NCI-H524 (cell line): ENCODE measurements around the gene CCNY.
"Not testable (repeated sequence)": the region's sequence is repeated elsewhere in the genome, so short reads cannot be mapped to it uniquely, and the experiment has no call there.

ENCODE experiments used
- DNase-seq, 2 experiments: peaks; one replicate each; lab custom pipeline; 2025; lab: John Stamatoyannopoulos, UW

The CCNY gene

DNA sequence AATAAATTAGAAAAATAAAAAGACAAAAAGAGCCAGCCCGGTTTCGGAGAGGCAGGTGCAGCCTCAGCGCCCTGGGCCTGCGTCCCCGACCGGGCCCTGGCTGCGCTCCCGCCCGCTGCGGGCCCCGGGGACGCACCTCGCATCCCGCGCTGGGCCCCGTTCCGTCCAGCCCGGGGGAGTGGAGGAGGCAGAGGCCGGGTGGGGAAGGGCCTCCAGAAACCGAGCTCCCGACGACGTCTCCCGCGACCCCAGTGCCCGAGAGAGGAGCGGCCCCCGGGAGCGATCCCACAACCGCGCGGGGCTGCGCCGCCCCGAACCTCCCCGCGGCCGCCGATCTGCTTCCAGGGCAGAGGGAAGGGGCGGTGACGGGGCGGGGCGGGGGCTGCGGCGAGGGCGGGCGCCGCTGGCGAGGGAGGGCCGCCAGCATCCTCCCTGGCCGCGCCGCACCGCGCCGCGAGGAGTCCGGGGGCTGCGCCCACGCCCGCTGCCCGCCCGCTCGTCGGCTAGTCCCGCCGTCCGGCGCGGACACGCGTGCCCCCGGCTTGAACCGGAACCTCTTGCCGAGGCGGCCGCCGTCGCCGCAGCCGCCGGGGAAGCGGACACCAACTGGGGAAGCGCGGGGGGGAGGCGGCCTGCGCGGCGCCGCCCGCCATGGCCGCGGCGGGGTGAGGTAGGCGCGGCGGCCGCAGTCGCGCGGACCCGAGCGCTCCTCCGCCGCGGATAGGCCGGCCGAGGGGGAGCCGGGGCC lies at the start of gene CCNY:
Gene CCNY, plus strand, starts transcription at position 426 of the 748 bp plus-strand sequence. CDS start 545 bp downstream, outside the sequence.
- DNase-seq: peak in 1 of 2 experiments; percentile 19

DNA sequence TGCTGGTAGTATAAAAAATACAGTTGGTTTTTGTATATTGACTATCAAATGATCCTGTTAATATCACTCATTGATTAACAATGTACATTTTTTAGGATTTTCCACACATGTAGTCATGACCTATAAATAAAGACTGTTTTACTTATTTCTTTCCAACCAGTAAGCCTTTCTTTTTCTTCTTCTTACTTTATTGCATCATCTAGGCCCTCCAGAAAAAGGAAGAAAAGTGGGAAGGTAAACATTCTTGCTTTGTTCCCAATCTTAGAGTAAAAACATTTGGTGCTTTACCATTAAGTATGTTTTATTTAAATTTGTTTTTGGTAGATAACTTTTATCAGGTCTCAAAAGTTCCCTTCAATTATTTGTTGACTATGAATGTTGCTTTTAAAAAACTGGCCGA lies 47.1 kb upstream of the CCNY start:
- DNase-seq: no peak

DNA sequence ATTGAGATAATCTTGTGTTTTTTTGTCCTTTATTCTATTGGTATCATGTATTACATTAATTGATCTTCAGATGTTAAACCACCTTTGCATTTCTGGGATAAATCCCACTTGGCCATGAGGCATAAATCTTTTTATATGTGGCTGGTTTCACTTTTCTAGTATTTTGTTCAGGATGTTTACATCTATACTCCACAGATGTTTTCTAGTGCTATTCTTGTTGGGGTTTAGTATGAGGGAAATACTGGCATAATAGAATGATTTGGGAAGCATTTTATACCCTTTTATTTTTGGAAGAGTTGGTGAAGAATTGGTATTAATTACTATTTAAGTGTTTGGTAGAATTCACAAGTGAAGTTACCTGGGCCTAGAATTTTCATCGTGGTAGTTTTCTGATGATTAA lies 41.8 kb upstream of the CCNY start:
- no peak for DNase-seq

DNA sequence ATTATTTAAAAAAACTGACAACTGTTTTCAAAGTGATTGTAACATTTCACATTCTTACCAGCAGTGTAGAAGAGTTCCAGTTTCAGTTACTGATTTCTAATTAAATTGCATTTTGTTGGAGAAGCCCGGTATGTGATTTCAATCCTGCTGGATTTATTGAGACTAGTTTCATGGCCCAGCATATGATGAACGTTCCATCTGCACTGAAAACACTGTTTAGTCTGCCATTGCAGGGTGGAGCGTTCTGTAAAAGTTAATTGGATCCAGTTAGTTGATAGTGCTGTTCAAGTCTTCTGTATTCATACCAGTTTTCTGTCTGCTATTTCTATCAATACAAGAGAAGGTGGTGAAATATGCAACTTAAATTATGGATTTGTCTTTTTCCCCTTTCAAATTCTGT lies 37.3 kb upstream of the CCNY start:
- no peak for DNase-seq

DNA sequence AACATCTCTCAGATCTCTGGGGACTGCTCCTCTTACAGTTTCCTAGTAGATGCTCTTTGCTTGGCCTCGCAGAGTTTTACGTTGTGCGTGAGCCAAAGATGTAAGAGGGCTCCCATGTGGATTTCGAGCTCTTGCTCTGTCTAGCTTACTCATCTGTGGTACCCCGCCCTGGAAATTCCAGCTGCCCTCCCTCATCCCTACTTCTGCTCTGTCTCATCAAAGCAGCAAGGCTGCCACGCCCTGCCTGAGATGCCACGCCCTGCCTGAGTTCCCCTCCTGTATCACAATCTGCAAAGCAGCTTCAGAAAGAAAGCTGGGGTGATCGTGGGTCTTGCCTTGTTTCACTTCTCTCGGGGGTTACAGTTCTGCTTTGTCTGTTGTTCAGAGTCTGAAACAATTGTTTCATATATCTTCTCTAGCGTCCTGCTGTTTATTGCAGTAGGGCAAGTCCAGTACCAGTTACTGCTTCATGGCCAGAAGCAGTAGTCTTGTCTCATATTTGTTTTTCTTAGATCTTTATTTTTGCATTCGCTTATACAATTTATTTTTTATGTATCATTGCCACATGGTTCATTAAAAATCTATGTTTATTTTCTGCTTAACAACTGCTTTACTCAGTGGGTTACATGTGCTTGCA lies 36.1 kb upstream of the CCNY start:
- peak in 1 of 2 experiments; percentile 12 for DNase-seq

DNA sequence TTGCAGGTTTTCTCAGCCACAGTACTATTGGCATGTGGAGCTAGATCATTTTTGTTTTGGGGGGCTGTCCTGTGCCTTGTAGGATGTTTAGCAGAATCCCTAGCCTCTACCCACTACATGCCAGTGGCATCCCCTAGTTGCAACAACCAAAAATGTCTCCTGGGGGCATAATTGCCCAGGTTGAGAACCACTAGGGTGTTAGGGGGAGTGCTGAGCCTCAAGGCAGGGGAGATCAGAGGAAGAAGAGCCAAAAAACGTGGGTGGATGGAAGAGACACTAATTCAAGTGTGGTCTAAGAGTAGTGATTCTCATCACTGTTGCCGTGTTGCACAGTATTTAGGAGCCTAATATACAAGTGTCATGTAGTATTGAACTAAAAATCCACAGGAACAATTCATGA lies 31.7 kb upstream of the CCNY start:
- DNase-seq: no peak

DNA sequence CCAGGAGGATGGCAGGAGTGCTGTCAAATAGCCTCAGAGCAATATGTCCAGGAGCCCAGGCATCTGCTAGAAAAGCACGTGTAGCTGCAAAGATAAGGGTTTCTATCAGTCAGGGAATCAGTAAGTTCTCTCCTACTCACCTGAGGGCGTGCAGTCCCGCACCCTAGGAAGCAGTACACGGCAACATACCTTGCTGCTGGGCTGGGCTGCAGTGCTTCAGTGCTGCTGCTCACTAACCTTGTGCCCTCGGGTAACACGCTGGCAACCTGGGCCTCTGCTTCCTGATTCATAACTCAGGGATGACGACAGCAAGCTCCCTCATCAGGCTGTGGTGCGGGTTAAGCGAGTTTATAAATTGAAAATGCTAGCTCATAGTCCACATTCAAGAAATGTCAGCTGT lies 29.5 kb upstream of the CCNY start:
- DNase-seq: no peak

DNA sequence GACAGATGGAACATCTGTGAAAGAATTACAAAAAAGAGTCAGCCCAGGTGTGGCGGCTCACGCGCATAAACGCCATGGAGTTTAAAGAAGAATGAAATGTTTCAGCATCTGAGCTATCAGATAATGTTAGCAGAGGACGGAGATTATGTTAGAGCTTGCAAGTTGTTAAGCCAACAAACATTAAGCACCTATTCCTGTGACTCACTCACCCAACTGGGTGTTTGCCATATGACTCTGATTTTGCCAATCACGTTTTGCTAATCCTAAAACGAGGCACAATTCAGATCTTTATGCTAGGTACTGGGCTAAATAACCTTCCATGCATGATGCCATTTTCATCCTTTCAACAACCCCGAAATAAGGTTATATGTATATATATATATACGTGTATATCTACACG lies 29.0 kb upstream of the CCNY start:
- DNase-seq: peak in 1 of 2 experiments; percentile 44

DNA sequence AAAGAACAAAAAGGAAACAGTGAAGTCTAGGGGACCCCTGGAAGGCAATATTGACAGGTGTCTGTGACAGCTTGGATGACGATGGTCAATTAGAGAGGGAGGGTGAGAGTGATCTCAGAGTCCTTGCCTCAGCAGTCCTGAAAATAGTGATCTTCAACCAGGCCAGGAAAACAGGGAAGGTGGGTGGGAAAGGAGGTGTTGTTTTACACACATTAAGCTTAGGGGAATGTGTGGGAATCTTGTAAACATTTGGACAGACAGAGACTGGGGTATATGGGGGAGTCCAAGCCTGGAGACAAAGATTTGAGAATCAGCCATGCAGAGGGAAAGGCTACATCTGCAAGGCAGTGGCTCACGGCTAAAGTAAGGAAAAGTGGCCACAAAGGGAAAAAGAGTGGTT lies 27.5 kb upstream of the CCNY start:
- no peak for DNase-seq

DNA sequence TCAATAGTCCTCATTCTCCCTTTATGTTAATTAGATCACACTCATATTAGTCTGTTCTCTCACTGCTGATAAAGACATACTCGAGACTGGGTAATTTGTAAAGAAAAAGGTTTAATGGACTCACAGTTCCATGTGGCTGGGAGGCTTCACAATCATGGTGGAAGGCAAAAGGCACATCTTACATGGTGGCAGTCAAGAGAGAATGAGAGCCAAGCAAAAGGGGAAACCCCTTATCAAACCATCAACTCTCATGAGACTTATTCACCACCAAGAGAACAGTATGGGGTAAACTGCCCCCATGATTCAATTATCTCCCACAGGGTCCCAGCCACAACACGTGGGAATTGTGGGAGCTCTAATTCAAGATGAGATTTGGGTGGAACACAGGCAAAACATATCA lies 22.2 kb upstream of the CCNY start:
- not testable (repeated sequence) for DNase-seq

DNA sequence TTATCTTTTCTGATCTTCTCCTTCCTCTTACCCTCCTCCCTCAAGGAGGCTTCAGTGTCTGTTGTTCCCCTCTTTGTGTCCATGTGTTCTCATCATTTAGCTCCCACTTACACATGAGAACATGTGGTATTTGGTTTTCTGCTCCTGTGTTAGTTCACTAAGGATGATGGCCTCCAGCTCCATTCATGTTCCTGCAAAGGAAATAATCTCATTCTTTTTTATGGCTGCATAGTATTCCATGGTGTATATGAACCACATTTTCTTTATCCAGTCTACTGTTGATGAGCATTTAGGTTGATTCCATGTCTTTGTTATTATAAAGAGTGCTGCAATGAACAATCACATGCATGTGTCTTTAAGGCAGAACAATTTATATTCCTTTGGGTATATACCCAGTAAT lies 21.1 kb upstream of the CCNY start:
- not testable (repeated sequence) for DNase-seq

DNA sequence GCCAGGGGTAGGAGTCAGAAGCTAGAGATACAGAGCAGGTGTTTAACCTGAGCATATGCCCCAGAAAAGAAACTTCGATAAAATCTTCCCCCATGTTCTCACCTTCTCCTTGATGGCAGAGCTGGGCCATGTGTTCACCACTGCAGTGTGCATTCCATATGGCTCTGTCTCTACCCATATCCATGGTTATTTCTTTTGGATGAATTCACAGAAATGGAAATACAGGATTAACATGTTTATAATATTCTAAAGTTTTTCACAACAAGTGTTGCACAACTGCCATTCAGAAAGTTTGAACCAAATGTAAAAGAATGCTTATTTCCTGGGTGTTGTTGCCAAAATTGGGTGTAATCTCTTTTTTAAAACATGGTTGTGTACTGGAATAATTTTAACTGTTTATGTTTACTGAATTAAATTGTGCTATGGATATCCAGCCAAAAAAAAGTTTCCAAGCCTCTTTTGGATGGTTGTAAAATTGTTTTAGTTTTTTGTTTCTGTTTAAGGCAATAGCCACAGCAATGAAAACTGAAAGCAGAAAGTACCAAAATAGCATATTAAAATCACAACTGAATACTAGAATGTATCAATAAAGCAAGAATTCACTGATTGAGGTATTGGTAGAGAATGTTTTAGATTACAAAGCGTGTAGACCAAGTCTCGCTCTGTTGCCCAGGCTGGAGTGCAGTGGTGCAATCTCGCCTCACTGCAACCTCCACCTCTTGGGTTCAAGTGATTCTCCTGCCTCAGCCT lies 19.9 kb upstream of the CCNY start:
- no peak for DNase-seq

DNA sequence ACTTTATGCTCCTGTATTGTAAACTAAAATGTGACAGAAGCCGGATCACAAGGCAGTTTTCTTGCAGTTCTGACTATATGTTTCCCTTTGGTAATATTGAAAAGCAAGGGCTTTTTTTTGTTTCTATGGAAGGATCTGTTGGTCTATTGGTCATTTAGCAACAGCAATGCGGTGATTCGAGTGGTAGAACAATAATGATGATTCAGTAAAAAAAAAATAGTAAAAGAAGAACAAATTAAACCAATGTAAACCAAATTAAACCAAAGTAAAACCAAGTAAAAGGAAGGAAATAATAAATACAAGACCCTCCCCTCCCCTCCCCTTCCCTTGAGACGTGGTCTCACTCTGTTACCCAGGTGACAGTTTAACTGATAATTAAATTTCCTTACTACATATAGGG lies 17.8 kb upstream of the CCNY start:
- DNase-seq: no peak

DNA sequence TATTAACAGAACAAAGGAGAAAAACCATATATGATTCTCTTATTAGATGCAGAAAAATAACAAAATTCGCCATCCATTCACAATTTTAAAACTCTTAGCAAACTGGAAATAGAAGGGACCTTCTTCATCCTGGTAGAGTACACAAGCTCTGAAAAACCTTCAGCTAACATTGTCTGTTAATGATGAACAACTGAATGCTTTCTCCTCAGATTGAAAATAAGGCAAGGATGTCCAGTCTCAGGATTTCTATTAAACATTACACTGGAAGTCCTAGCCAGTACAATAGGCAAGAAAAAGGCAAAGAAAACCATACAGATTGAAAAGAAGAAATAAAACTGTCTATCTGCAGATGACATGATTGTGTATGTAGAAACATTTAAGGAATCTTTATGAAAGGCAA lies 16.0 kb upstream of the CCNY start:
- no peak for DNase-seq

DNA sequence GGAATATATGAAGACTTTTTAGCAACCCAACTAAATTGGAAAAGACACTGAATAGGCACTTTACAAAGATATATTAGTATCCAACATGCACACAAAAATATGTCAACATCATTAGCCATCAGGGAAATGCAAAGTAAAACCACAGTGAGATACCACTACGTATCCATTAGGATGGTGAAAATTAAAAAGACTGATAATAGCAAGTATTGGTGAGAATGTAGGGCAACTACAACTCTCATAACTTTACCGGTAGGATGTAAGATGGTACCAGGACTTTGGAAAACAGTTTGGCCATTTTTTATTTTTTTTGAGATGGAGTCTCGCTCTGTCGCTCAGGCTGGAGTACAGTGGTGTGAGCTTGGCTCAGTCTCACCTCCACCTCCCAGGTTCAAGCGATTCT lies 13.7 kb upstream of the CCNY start:
- no peak for DNase-seq

DNA sequence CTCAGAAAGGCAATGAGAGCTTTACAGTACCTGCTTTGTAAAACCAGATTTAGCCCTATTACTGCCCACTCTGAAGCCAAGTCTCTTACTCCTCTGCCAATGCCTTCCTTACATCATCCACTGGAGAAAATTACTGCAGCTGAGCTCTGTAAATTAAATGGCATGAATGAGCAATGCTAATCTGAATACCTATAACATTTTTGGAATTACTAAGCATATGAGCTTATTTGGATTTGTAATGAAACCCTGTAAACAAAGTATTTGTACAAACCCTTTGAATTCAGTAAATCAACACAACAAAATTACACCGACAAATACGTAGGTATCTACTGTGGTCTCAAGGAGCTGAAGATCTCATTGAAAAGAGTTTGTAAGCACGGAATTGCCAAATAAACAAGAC lies 12.1 kb upstream of the CCNY start:
- DNase-seq: no peak

DNA sequence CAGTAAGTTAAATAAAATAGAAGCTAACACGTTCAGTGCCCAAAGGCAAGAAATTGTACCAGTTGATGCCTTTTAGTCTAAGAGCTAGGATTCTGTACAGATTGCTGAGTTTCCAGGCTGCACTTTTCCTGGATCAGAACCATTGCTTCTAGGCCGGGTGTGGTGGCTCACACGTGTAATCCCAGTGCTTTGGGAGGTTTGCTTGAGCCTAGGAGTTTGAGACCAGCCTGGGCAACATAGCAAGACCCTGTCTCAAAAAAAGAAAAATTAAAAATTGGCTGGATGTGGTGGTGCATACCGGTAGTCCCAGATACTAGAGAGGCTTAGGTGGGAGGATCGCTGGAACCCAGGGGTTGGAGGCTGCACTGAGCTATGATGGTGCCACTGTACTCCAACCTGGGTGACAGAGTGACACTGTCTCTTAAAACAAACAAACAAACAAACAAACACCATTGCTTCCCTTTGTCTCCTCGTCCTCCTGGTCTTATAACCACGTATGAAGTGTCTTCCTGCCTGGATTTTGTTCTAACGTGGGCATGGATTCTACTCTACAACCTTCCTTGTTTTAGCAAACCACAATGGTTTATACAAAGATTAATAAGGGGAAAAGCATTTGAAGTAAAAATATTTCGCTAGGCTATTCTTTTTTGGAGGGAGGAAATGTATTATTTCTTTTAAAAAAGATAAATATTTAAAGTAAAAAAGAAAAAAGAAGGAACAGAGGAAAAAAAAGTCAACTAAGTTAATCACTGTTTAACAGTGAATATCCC lies 9.7 kb upstream of the CCNY start:
- DNase-seq: no peak

DNA sequence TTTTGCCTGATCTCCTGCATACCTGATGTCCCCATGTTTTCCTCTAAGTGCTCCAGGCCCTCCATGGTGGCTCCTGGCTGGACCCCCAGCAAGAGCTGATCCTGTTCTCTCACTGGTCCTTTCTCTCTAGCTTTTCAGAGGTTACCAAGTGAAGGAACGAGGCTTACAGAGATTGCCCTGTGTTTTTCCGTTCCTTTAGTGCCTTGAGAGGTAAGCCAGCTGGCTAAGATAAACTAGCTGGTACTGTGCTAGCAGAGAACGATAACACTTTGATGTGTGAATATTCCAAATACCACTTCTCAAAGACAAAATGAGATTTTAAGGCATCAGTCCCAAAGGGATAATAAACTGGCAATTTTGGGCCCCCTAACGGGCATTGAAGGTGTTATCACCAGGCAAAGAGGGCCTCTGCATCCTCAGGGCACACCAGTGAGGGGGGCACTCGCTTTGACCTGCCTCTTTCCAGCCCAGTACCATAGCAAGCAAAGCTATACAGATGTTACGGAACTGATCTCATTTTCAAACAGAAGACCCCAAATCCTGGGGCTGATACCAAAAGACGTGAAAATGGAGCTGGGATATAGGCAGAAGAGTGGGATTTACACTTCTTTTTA lies 8.4 kb upstream of the CCNY start:
- peak in 1 of 2 experiments; percentile 35 for DNase-seq

DNA sequence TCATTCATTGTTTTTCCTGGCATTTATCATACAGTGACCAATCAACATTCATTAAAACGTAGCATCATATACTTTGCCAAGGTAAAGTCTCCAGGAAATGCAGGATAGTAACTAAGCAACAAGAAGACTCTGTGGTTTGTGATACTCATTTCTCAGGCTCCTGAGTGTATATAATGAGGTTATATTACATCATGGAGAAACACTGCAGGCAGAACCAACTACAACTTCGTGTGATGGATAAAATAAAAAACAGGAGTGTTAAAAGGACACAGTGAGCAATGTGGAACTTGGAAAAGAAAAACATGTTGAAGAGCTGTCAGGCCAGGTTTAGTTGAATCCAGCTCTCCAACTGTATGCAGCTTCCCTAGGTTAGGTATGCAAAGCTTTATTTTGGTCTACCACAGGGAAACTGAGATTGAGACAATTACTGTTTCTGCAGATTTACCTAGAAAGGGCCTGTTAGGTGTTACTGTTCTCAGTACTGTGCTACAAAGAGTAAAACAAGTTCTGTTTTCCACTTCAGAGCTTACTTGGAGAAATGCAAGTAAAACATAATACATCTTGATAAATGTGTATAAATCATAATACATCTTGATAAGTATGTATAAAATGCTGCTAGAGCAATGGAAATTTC lies 7.8 kb upstream of the CCNY start:
- DNase-seq: no peak

DNA sequence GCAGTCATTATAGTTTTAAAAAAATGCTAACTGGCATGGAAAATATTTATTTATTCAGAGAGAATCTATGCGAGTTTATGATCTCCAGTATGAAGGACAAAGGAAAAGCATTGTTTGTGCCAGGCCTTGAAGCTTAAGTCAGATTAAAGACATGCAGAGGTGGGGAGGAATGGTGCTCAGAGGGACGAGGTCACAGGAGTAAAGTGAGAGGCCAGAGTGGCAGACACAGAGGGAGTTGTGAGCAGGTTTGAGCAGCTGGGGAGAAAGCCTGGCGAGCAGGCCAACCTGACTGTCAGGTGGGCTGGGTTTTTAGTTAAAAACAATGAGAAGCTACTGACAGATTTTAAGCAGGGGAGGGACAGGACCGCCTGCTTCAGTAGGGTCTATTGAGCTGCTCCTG lies 6.8 kb upstream of the CCNY start:
- DNase-seq: peak in 1 of 2 experiments; percentile 26

DNA sequence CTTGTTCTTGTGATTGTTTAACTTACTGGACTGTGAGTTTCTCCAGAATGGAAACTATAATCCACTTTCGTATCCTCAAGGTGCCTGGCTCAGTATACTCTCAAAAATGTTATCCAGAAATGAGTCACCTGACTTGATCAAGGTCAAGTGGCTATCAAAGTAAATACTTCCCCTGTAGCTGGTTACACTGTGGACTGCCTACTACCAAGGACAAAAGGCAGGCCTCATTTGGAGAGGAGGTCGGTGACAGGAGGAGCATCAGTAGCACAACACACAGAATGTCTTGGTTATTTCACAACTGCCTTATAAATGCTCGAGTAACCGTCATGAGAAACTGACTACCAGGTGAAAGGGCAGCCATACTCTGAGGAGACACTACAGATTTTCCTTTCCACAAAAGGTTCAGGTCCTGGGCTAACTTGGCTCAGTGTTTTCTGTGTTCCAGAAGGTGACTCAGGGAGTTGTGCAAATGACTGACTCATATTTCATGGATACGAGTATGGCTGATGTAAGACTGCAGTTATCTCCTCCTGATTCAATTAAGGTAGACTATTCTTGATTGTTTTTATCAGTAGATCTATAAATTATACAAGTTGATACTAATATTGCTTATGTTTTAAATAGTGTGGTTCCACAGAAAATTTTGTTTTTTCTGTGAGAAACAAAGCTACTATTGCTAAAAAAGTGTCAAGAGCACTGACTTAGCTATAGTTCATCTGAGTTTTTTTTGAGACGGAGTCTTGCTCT lies 4.2 kb upstream of the CCNY start:
- DNase-seq: peak in 1 of 2 experiments; percentile 4
